Neural cell (in vitro differentiated cells): ENCODE results near the gene LIMK1. TPM values are rescaled to one million over a fixed set of nuclear protein-coding genes. Genes with fewer than 3 reads are reported as not detected.

Experiments used
- H2AFZ ChIP-seq: fragments of 200-600, 300-800 bp; sonication (generic), shearing (Covaris generic); 2 replicates; pipeline ENCODE4 v1.6.0; 2014; ENCODE audit warnings: low read depth, mild to moderate bottlenecking, antibody characterized with exemption, low read length, moderate library complexity
- H3F3A ChIP-seq: fragments of 200-600 bp; shearing (Covaris generic); 2 replicates; pipeline ENCODE4 v1.6.1; 2016; ENCODE audit warnings: mild to moderate bottlenecking, moderate library complexity, mixed read lengths, antibody characterized with exemption, low read length; ENCODE audit not compliant: insufficient read depth, poor library complexity, severe bottlenecking
- H3K27ac ChIP-seq: fragments of 200-600, 300-800 bp; sonication (generic), shearing (Covaris generic); 2 replicates; pipeline ENCODE4 v1.5.1; 2014; ENCODE audit warnings: mild to moderate bottlenecking, low read length, moderate library complexity
- H3K27me3 ChIP-seq: fragments of 300-800, 200-600 bp; sonication (generic), shearing (Covaris generic); 2 replicates; pipeline ENCODE4 v1.6.0; 2014; ENCODE audit warnings: mild to moderate bottlenecking, low read depth, low read length, moderate library complexity; ENCODE audit not compliant: insufficient read depth
- H3K36me3 ChIP-seq: fragments of 300-800, 200-600 bp; sonication (generic), shearing (Covaris generic); 2 replicates; pipeline ENCODE4 v1.5.1; 2014; ENCODE audit warnings: mild to moderate bottlenecking, antibody characterized with exemption, low read length, moderate library complexity; ENCODE audit not compliant: insufficient read depth
- H3K4me2 ChIP-seq: fragments of 300-800, 200-600 bp; sonication (generic), shearing (Covaris generic); 2 replicates; pipeline ENCODE4 v1.6.0; 2014; ENCODE audit warnings: mild to moderate bottlenecking, low read length
- H3K4me3 ChIP-seq: fragments of 300-800, 200-600 bp; sonication (generic), shearing (Covaris generic); 2 replicates; pipeline ENCODE4 v1.5.1; 2014; ENCODE audit warnings: mild to moderate bottlenecking, low read length, moderate library complexity
- H3K79me2 ChIP-seq: fragments of 200-600 bp; shearing (Covaris generic); replicated peaks from 2 replicates; pipeline ENCODE4 v1.6.0; 2014; ENCODE audit warnings: mild to moderate bottlenecking, low read length, moderate library complexity; ENCODE audit not compliant: insufficient read depth
- H3K9ac ChIP-seq: fragments of 300-800, 200-600 bp; sonication (generic), shearing (Covaris generic); 2 replicates; pipeline ENCODE4 v1.6.1; 2016; ENCODE audit warnings: mild to moderate bottlenecking, low read length, mixed read lengths
- H3K9me2 ChIP-seq: fragments of 200-600 bp; shearing (Covaris generic); 2 replicates; pipeline ENCODE4 v1.6.1; 2016; ENCODE audit warnings: mild to moderate bottlenecking, low read length, mixed read lengths; ENCODE audit not compliant: insufficient read depth
- H3K9me3 ChIP-seq: fragments of 200-600, 300-800 bp; sonication (generic), shearing (Covaris generic); 2 replicates; pipeline ENCODE4 v1.6.1; 2016; ENCODE audit warnings: mild to moderate bottlenecking, mixed run types, low read length, moderate library complexity, mixed read lengths
- H4K20me1 ChIP-seq: fragments of 200-600 bp; shearing (Covaris generic); 2 replicates; pipeline ENCODE4 v1.6.1; 2016; ENCODE audit warnings: mild to moderate bottlenecking, mixed run types; ENCODE audit not compliant: insufficient read depth
- EP300 ChIP-seq: fragments of 450-650 bp; conservative IDR thresholded peaks from 2 replicates; pipeline ENCODE4 v1.6.1; 2014; ENCODE audit warnings: antibody characterized with exemption, mild to moderate bottlenecking, moderate library complexity; ENCODE audit not compliant: poor library complexity, severe bottlenecking
- EZH2 ChIP-seq: fragments of 200-600, 300-800 bp; shearing (Covaris generic), sonication (generic); IDR thresholded peaks from 2 replicates; pipeline ENCODE4 v1.6.1; 2014; ENCODE audit warnings: antibody characterized with exemption, low read length, borderline replicate concordance, mild to moderate bottlenecking; ENCODE audit not compliant: insufficient read depth, poor library complexity, severe bottlenecking
- MXI1 ChIP-seq: fragments of 450-650 bp; conservative IDR thresholded peaks from 2 replicates; pipeline ENCODE4 v1.6.1; 2014; ENCODE audit warnings: antibody characterized with exemption, mild to moderate bottlenecking; ENCODE audit not compliant: poor library complexity, severe bottlenecking
- POLR2AphosphoS5 ChIP-seq: IDR thresholded peaks from 2 replicates; pipeline ENCODE4 v1.6.1; 2012
- RAD21 ChIP-seq: fragments of 450-650 bp; conservative IDR thresholded peaks from 2 replicates; pipeline ENCODE4 v1.6.1; 2014; ENCODE audit warnings: antibody characterized with exemption, mild to moderate bottlenecking, moderate library complexity
- SMC3 ChIP-seq: fragments of 450-650 bp; conservative IDR thresholded peaks from 2 replicates; pipeline ENCODE4 v1.6.1; 2014; ENCODE audit warnings: antibody characterized with exemption, mild to moderate bottlenecking, moderate library complexity; ENCODE audit not compliant: poor library complexity
- TAF1 ChIP-seq: IDR thresholded peaks from 2 replicates; pipeline ENCODE4 v1.6.1; 2012; ENCODE audit warnings: low read depth
- polyA minus RNA-seq: library from RNA; depleted of rRNA, polyadenylated mRNA; stranded (reverse); fragments of >200 nt; gene quantifications from 2 replicates; pipeline ENCODE4 v1.2.3, GENCODE V29; 2014
- polyA plus RNA-seq: library from polyadenylated mRNA; depleted of rRNA; stranded (reverse); fragments of >200 nt; gene quantifications from 2 replicates; pipeline ENCODE4 v1.2.3, GENCODE V29; 2014
- TF ChIP-seq, protein P1 (sequence below): IDR thresholded peaks from 2 replicates; pipeline ENCODE4 v1.6.1; 2012; ENCODE audit warnings: borderline replicate concordance
- TF ChIP-seq, protein P2 (sequence below): fragments of 450-650 bp; IDR thresholded peaks from 2 replicates; pipeline ENCODE4 v1.5.1; 2014; ENCODE audit warnings: antibody characterized with exemption, mild to moderate bottlenecking, moderate library complexity; ENCODE audit not compliant: poor library complexity, severe bottlenecking

LIMK1 gene
- 21.1 and 23.5 TPM in 2 replicates for polyA plus RNA-seq
- 35.8 and 38.5 TPM in 2 replicates for polyA minus RNA-seq

DNA sequence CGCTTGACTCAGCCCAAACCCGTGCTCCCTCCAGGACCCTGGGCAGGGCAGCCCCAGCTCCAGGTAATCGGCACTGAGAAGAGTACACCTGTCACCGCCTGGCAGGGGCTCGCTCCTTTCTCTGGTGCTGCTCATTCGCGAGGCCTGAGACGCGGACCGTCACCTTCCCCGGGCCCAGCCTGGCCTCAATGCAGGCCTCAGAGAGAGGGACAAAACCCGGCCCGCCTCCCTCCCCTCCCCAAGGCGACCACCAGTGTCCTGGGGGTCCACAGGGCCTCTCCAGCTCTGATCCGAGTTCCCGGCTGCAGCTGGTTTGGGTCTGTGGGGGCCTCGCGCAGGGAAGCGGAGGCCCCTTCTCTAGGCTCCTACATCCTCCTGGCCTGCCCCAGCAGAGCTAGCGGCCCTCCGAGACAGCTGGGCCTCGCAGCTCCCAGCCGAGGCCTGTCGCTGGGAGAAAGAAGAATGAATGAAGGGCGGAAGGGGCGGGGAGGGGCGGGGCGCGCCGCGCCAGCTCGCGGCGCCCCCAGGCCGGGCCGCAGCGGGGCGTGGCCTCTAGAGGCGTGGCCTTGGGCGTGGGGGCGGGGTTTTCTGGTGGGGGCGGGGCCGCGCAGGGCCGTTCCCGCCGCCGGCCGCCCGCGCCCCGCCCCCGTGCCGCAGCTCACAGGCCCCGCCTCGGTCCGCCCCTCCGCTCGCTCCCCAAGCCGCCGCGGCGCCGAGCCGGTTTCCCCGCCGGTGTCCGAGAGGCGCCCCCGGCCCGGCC, at the start of gene LIMK1:
LIMK1 (plus strand) TSS at position 688 of the 760 bp plus-strand sequence. CDS start 187 bp downstream, outside the sequence.
- Histone ChIP-seq H3K4me3 (peak within 1 kb of the TSS; percentile 85), H3K9me3 (no peaks in the 10 kb centered on the region), H3F3A (no peaks in the 10 kb centered on the region), H3K27me3 (no peaks in the 10 kb centered on the region), H3K27ac (peak within 1 kb of the TSS; percentile 89), H3K9me2 (no peaks in the 10 kb centered on the region), H3K9ac (peak within 1 kb of the TSS; percentile 96), H4K20me1 (no peaks in the 10 kb centered on the region), H3K36me3 (no peaks in the 10 kb centered on the region), H2AFZ (peak within 1 kb of the TSS; percentile 94), H3K79me2 (peaks cover 23% of the 10 kb centered on the region), H3K4me2 (peak within 1 kb of the TSS; percentile 92)
- TF ChIP-seq MXI1 (peak; percentile 35), POLR2AphosphoS5 (peak; percentile 95), SMC3 (peak; percentile 42), EP300 (peak; percentile 66), TAF1 (peak; percentile 76), RAD21 (peak; percentile 44), EZH2 (no peak)
- TF ChIP-seq, protein P1, sequence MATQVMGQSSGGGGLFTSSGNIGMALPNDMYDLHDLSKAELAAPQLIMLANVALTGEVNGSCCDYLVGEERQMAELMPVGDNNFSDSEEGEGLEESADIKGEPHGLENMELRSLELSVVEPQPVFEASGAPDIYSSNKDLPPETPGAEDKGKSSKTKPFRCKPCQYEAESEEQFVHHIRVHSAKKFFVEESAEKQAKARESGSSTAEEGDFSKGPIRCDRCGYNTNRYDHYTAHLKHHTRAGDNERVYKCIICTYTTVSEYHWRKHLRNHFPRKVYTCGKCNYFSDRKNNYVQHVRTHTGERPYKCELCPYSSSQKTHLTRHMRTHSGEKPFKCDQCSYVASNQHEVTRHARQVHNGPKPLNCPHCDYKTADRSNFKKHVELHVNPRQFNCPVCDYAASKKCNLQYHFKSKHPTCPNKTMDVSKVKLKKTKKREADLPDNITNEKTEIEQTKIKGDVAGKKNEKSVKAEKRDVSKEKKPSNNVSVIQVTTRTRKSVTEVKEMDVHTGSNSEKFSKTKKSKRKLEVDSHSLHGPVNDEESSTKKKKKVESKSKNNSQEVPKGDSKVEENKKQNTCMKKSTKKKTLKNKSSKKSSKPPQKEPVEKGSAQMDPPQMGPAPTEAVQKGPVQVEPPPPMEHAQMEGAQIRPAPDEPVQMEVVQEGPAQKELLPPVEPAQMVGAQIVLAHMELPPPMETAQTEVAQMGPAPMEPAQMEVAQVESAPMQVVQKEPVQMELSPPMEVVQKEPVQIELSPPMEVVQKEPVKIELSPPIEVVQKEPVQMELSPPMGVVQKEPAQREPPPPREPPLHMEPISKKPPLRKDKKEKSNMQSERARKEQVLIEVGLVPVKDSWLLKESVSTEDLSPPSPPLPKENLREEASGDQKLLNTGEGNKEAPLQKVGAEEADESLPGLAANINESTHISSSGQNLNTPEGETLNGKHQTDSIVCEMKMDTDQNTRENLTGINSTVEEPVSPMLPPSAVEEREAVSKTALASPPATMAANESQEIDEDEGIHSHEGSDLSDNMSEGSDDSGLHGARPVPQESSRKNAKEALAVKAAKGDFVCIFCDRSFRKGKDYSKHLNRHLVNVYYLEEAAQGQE, result peak; percentile 92
- TF ChIP-seq, protein P2, sequence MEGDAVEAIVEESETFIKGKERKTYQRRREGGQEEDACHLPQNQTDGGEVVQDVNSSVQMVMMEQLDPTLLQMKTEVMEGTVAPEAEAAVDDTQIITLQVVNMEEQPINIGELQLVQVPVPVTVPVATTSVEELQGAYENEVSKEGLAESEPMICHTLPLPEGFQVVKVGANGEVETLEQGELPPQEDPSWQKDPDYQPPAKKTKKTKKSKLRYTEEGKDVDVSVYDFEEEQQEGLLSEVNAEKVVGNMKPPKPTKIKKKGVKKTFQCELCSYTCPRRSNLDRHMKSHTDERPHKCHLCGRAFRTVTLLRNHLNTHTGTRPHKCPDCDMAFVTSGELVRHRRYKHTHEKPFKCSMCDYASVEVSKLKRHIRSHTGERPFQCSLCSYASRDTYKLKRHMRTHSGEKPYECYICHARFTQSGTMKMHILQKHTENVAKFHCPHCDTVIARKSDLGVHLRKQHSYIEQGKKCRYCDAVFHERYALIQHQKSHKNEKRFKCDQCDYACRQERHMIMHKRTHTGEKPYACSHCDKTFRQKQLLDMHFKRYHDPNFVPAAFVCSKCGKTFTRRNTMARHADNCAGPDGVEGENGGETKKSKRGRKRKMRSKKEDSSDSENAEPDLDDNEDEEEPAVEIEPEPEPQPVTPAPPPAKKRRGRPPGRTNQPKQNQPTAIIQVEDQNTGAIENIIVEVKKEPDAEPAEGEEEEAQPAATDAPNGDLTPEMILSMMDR, result no peak

DNA sequence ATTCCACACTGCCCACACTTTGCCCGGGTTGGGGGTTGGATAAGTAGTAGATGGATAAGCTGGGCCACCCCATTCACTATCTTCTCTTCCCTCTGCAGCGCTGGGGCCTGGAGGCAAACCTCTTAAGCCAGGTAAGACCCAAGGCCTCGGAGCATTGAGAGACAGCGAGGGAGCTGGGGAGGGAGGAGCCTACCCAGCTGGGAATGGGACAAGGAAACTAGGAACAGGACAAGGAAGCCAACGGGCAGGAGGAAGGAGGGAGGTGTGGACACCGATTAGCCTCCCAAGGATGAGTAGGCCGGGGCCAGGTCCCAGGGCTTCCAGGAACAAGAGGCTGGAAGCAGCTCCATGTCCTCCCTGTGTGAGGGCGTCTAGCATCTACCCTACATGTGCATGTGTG, 46.0 kb upstream of the LIMK1 start:
- H4K20me1 ChIP-seq, result no peaks in the 10 kb centered on the region
- H3K4me3 ChIP-seq, result no peak overlapping the region
- TF ChIP-seq EP300 (no peak), EZH2 (no peak), MXI1 (no peak), TAF1 (no peak), POLR2AphosphoS5 (no peak), SMC3 (no peak), RAD21 (no peak)
- TF ChIP-seq, protein P2, result no peak
- TF ChIP-seq, protein P1, result no peak
- H3F3A ChIP-seq, result no peaks in the 10 kb centered on the region
- no peaks in the 10 kb centered on the region for H3K36me3 ChIP-seq
- no peak overlapping the region for H3K27ac ChIP-seq
- H3K9me2 ChIP-seq, result no peaks in the 10 kb centered on the region
- no peak overlapping the region for H2AFZ ChIP-seq
- H3K4me2 ChIP-seq, result no peak overlapping the region
- H3K9ac ChIP-seq, result no peak overlapping the region
- no peaks in the 10 kb centered on the region for H3K27me3 ChIP-seq
- no peaks in the 10 kb centered on the region for H3K79me2 ChIP-seq
- H3K9me3 ChIP-seq, result no peaks in the 10 kb centered on the region
